Dermis microvascular lymphatic vessel endothelial cell (primary cell): ENCODE data around the gene COL5A1. TPM values are rescaled to one million over a fixed set of nuclear protein-coding genes. Genes with fewer than 3 reads are reported as not detected.

ENCODE experiments used
- DNase-seq, 2 donors: peaks; one replicate each; pipeline versions ENCODE4 v3.0.0 to v3.0.0-alpha.2; 2010; ENCODE audit warnings: low read depth in 2 of 2
- total RNA-seq: library from RNA; depleted of rRNA; stranded (reverse); fragments of >200 nt; gene quantifications from 2 replicates; pipeline ENCODE4 v1.2.1, GENCODE V29; 2014

Gene COL5A1
- total RNA-seq, 1 donor from 2014 or later = 1.2 TPM

DNA sequence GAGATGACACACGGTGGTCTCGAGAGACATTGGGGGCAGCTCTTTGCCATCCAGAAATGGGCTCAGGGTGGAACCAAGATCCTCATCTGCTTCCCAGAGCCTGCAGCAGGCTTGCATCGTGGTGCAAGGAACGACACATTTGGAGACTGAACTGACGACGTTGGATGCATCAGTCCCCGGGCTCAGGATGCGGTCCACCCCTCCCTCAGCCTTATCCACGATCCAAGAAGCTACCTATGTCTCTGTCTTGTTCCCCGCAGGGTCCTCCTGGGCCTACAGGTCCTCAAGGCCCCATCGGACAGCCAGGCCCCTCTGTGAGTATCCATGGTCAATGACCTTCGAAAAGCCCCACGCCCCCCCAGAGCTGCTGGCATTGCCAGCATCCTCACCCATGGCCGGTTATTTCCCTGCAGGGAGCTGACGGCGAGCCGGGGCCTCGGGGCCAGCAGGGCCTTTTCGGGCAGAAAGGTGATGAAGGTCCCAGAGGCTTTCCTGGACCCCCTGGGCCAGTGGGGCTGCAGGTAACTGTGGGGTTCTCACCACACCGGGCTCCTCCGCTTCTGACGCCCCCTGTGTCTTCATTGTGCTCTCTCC lies 169.6 kb downstream of the COL5A1 start:
- no peak for DNase-seq

- no peak for DNase-seq
Measured at GRCh38 chr9:134811673-134812342, 170.2 kb downstream of the COL5A1 start.

- DNase-seq = no peak
Measured at GRCh38 chr9:134812343-134812673, 170.7 kb downstream of the COL5A1 start.

DNA sequence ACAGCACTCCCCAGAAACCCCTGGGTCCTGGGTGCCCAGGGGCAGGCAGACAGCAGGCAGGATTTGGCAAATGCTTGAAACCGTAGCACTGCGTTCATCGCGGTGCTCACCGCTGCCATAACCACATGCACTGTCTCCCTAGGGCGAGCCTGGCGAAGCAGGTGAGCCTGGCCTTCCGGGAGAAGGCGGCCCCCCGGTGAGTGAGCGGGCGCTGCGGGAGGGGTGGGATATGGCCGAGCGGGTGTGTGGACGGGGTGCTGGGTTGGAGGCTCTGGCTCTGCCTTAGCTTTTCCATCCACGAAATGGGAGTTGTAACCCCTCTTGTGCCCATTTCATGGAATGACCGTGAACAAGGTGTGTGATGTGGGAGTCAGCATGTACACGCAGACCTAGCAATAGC lies 172.2 kb downstream of the COL5A1 start:
- no peak for DNase-seq

DNA sequence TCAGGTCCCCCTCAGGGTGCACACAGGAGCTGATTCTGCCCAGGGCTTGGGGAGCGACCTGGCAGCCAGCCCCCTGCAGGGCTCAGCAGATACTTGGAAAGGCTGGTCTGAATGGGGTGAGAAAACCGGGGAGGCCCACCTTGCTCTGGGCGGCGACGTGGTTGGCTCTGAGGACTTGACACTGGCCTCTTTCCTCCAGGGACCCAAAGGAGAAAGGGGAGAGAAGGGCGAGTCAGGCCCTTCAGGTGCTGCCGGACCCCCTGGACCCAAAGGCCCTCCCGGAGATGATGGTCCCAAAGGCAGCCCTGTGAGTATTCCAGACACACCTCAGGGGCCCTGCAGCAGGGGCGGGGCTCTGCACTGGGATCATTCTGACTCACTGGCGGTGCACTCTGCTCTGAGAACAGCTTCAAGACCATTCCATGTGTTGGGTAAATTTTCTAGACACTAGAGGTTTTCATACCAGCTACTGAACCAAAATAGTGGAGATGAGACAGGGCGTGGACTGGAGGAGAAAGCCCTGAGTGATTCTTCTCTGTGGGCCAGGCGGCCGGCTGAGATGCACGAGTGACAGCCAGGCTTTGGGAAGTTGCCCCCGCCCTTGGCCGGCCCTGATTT lies 173.1 kb downstream of the COL5A1 start:
- no peak for DNase-seq

- no peak for DNase-seq
Measured at GRCh38 chr9:134815435-134816214, 174.0 kb downstream of the COL5A1 start.

DNA sequence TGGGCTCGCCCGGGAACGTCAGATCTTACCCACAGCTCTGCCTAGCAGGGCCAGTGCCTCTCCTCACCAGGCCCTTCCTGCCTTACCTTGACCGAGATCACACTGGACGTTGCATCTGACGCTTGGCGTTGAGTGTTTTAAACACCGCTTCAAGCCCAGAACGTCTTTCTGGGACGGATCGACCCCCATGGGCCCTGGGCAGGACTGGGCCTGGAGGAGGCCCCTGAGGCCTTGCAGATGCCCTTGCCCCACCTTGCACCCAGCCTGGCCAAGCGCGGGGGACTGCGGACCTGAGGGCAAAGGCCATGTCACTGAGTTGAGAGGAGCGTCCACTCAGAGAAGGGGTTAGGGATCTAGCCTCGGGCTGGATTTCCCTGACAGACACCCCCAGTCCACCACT lies 174.7 kb downstream of the COL5A1 start:
- DNase-seq = no peak

GRCh38 chr9:134818000-134818568 lies 176.5 kb downstream of the COL5A1 start:
- no peak for DNase-seq

DNA sequence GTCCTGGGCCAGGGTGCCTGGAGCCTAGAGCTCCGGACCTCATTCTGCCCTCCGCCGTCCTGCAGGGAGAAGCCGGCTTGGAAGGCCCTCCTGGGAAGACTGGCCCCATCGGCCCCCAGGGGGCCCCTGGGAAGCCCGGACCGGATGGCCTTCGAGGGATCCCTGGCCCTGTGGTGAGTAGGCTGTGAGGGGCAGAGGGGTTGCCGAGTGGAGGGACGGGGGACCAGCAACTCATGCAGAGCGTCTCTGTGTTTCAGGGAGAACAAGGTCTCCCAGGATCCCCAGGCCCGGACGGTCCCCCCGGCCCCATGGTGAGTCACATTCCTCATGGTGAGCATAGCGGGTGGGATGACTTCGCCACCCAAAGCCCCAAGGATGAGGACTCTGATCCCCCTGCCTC lies 177.0 kb downstream of the COL5A1 start:
- no peak for DNase-seq

DNA sequence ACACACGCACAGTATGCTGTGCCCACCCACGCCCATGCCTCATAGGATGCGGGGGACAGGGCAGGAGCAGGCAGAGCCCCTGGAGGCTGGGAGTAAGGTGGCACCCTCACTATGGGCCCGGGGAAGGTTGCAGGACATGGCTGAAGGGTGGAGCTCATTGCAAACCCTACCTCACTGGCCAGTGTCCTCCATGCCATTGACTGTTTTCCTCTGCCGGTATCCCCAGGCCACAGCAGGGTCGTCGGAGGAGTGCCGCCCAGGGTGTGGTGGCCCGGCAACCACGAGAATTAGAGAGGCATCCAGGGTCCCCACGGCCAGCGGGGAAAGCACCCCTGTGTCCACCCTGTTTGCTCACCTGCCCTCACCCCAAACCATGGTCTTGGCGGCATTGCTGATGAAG lies 179.3 kb downstream of the COL5A1 start:
- no peak for DNase-seq

DNA sequence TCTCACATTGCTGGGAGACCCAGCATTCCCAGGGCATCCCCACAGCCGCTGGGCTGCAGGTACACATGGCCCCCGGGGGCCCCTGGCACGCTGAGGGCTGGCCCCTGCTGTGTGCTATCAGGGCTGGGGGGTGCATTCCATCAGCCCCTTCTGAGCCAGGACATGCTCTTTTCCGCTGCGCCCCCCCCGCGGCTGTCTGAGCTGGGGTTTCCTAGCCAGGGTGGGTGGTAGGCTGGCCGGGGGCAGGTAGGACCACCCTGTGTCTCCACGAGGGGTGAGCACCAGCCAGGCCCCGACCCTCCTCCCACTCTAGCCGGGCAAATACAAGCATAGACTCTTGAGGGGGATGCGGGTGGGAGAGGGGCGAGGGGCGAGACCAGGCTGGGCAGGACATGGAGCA lies 180.9 kb downstream of the COL5A1 start:
- DNase-seq = no peak

- no peak for DNase-seq
Measured at GRCh38 chr9:134823623-134824022, 182.0 kb downstream of the COL5A1 start.

GRCh38 chr9:134824583-134824982 lies 183.0 kb downstream of the COL5A1 start:
- no peak for DNase-seq

DNA sequence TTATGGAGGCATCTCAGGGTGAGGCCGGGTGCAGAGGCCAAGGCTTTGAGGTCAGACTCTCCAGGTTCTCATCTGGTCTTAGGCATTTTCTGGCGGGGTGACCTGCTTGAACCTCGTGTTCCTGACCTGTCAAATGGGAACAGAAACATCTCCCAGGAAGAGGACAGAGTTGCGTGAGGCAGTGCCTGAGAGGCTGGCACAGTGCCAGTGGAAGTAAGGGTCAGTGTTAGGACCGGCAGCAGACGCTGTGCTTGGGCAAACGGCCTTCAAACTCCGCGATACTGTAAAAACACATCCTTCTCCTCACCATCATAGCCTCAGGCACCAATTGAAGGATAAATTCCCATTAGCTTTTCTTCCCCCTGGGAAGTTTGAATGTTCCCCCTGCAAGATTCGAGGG lies 183.4 kb downstream of the COL5A1 start:
- DNase-seq = no peak

- no peak for DNase-seq
Measured at GRCh38 chr9:134826336-134827285, 185.0 kb downstream of the COL5A1 start.

GRCh38 chr9:134827559-134827958 lies 186.0 kb downstream of the COL5A1 start:
- no peak for DNase-seq

- DNase-seq = no peak
Measured at GRCh38 chr9:134827993-134828392, 186.4 kb downstream of the COL5A1 start.

GRCh38 chr9:134828892-134829291 lies 187.3 kb downstream of the COL5A1 start:
- DNase-seq = no peak

DNA sequence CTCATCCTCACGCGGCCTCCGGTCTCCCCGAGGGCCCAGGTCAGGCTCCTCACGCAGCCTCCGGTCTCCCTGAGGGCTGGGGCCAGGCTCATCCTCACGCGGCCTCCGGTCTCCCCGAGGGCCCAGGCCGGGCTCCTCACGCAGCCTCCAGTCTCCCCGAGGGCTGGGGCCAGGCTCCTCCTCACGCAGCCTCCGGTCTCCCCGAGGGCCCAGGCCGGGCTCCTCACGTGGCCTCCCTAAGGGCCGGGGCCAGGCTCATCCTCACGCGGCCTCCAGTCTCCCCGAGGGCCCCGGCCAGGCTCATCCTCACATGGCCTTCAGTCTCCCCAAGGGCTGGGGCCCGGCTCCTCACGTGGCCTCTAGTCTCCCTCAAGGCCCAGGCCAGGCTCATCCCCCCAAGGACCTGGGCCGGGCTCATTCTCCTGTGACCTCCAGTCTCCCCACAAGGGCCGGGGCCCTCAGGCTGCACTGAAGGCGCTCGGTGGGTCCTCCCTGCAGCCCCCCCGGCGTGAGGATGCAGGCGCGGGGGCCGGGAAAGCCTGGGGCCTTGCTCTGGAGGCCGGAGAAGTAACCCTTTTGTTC lies 187.8 kb downstream of the COL5A1 start:
- DNase-seq = no peak

DNA sequence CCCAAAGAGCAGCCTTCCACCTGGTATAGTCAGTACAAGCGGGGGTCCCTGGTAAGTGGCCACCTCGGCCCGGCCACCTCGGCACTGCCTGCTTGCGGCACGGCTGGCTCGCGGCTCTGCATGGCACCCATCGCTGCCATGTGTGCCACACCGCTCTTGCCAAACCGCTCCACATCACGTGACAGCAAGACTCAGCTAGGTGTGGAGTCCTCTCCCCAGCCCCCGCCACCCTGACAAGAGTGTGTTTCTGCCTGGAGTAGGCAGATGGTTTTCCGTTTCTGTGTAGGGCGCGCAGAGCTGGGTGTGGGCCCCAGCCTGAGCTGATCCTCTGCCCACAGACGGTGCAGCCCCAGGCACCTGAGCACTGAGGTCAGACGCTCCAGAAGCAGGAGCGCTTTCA lies 188.5 kb downstream of the COL5A1 start:
- DNase-seq = no peak
